AG09319 (cell line): ENCODE data around the gene MRPL44.

ENCODE experiments used
- DNase-seq: peaks from one replicate; pipeline ENCODE4 v3.0.0-alpha.2; 2010; ENCODE audit warnings: low read depth; ENCODE audit errors: extremely low read depth
- TF ChIP-seq, protein P1 (sequence below): IDR thresholded peaks from 2 replicates; pipeline ENCODE4 v1.5.1; 2011; ENCODE audit warnings: low read depth, mild to moderate bottlenecking, inconsistent platforms, low read length, moderate library complexity

Gene MRPL44

DNA sequence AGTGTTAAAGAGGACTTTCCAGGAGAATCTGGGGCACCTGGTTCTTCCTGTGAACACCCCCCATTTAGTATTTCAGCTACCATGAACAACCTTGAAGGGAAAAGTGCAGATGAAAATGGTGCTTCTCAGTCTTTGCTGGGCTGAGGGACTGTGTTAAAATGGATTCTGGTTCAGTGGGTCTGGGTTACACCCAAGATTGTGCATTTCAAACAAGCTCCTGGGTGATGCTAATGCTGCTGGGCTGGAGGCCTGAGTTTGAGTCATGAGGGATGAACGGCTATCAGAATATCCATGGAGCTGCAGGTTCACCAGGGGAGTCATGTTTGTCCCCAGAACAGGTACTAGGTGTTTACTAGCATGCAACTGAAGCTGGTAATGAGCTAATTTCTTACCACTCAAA is 24.0 kb downstream of the MRPL44 start:
- DNase-seq: no peak
- TF ChIP-seq, protein P1, sequence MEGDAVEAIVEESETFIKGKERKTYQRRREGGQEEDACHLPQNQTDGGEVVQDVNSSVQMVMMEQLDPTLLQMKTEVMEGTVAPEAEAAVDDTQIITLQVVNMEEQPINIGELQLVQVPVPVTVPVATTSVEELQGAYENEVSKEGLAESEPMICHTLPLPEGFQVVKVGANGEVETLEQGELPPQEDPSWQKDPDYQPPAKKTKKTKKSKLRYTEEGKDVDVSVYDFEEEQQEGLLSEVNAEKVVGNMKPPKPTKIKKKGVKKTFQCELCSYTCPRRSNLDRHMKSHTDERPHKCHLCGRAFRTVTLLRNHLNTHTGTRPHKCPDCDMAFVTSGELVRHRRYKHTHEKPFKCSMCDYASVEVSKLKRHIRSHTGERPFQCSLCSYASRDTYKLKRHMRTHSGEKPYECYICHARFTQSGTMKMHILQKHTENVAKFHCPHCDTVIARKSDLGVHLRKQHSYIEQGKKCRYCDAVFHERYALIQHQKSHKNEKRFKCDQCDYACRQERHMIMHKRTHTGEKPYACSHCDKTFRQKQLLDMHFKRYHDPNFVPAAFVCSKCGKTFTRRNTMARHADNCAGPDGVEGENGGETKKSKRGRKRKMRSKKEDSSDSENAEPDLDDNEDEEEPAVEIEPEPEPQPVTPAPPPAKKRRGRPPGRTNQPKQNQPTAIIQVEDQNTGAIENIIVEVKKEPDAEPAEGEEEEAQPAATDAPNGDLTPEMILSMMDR: no peak

DNA sequence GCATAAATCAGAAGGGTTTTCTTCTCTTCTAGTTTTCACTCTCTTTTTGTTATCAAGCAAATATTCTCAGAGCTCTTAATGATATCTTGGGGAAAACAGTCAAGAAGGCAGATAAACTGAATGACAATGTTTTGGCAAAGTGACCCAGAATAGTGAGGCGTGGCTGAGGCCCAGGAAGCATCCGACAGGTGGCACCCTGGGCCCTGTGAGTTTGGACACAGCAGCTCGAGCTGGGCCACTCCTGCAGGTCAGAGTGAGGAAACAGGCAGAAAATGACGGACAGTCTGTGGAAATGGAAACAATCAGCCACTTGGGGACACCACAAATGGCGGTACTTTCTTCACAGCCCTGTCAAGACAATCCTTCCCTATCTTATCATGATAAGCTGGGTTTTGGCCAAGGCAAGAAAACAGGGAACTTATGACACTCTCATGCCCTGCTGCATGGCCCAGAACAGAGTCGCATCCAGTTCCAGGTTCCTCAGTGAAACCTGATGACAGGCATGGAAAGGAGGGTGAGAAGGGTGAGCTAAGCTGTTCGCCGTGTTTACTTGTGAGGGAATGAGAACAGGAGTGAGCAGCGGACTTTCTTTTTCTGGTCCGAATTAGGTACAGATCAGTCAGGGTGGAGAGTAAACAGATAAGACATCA is 32.1 kb downstream of the MRPL44 start:
- no peak for DNase-seq
- TF ChIP-seq, protein P1: no peak

DNA sequence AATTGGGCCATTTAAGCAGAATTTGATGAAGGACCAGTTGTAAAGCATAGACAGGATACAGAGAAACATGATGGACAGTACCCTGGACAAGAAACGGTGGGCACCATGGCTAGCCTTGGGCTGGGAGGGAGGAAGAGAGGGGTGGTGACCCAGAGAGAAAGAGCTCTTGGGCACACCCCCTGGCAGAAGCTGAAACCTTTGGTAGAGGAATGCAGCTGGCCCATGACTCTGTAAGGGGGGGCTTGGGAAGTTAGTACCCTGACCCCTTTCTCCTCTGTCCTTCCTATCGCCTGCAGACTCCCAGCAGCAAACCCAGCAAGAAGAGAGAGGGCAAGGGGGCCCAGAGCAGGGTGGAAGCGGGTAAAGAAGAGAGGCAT is 32.6 kb downstream of the MRPL44 start:
- TF ChIP-seq, protein P1: no peak
- DNase-seq: no peak

DNA sequence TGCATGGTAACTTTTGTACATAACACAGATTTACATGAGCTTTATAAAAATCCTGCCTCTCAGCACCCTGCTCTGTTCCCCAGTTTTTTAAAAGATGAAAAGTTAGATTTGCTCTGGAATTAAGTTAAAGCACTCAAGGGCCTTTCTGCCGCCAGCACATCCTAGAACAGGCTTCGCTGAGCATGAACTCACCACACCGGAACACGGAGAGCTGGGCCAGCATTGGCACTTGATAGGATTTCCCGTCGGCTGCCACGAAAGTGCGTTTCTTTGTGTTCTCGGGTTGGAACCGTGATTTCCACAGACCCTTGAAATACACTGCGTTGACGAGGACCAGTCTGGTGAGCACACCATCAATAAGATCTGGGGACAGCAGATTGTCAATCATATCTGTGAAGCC is 34.3 kb downstream of the MRPL44 start:
- TF ChIP-seq, protein P1: no peak
- DNase-seq: no peak

DNA sequence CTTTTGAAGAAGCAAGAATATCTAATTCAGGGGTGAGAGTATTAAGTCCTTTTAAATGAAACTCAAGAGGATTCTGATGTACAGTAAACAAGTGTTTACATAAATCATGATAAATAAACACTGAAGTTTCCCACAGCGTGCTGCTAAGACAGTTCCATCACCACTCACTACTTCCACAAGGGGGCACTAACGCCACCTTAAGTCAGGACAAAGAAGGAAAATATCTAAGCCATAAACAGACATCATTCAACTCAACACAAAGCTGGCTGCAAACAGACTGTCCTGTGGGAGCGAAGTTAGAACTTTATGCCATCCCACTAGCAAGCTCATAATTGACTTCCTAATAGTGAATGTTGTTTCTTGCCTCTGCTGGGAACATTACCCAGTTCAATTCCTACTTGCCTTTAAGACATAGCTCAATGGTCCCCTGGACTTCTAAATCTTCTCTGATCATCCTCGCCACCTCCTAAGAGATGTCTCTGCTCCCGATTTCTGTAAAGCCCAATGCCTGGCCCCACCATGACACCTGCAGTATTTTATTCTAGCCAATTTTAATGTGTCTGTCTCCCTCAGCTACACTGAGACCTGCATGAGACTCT is 36.5 kb downstream of the MRPL44 start:
- TF ChIP-seq, protein P1: peak; percentile 85
- peak; percentile 59 for DNase-seq

DNA sequence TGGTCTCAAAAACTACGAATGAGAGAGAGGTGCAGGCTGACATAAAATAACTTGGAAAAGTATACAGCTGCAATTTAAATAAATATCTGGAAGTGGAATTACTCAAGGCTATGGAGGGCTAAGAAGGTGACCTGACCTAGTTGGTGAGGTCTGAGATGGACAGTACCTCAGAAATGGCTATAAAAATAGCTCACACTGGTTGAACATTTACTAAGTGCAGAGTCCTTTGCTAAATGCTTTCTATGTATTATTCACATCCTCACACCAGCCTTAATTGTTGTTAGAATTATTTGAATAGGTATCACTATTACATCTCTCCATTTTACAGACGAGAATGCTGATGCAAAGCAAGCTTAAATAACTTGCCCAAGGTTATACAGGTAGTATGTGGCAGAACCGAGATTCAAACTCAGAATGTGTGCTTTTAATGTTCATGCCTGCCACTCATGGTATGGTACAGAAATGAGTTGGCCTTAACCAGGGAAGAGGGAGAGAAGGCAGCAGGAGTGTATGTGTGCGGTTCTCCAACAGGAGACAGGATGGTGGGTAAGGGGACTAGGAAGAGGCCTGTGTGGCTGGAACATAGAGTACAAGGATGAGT is 37.4 kb downstream of the MRPL44 start:
- TF ChIP-seq, protein P1: no peak
- no peak for DNase-seq

DNA sequence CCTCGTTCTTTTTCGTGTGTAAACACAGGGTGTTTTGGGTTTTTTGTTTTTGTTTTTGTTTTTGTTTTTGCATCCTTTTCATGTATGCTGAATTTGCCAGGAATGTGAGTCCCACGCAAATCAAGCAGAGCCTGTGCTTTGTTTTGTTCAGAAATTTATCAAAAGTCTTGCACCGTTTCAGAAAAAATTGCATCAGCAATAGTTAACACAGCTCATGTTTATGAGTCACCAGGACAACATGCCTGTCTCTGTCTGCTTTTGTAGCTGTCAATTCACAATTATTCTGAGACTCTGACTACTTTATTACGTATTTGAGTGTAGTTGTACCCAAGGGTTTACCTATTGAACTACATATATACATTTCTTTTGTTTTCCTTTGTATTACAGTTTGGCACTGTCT is 38.3 kb downstream of the MRPL44 start:
- DNase-seq: peak; percentile 12
- TF ChIP-seq, protein P1: no peak
